H1 (cell line): Measurements from ENCODE around the gene GPER1. TPM values are rescaled to one million over a fixed set of nuclear protein-coding genes. Genes with fewer than 3 reads are reported as not detected.

ENCODE experiments used
- CEBPB ChIP-seq: IDR thresholded peaks from 2 replicates; pipeline ENCODE4 v1.6.1; 2012; ENCODE audit warnings: low read depth, low read length
- CHD1 ChIP-seq: IDR thresholded peaks from 2 replicates; pipeline ENCODE4 v1.6.1; 2012; ENCODE audit warnings: low read depth, low read length, improper control_type of control experiment
- HDAC6 ChIP-seq: IDR thresholded peaks from one replicate; pipeline ENCODE4 v1.7.1; 2012; ENCODE audit warnings: low read depth, mild to moderate bottlenecking, inconsistent platforms, low read length, moderate library complexity
- KDM5A ChIP-seq: fragments of 200-600 bp; IDR thresholded peaks from 2 replicates; pipeline ENCODE4 v1.7.1; 2012; ENCODE audit warnings: mild to moderate bottlenecking, low read length, inconsistent platforms, mixed read lengths
- RNF2 ChIP-seq: fragments of 200-900, 300-1000 bp; sonication (generic); IDR thresholded peaks from 2 replicates; pipeline ENCODE4 v1.7.1; 2016; ENCODE audit warnings: borderline replicate concordance, low read depth, mild to moderate bottlenecking, antibody characterized with exemption, low read length; ENCODE audit not compliant: poor library complexity, severe bottlenecking; ENCODE audit errors: missing control alignments
- TAF1 ChIP-seq: IDR thresholded peaks from 2 replicates; pipeline ENCODE4 v1.6.1; 2011; ENCODE audit warnings: mild to moderate bottlenecking, low read depth, low read length
- polyA plus RNA-seq, 7 experiments: library from polyadenylated mRNA; depleted of rRNA in 3 of 7; stranded (reverse) in 5 of 7; unstranded in 2 of 7; fragments of >200 nt in 5 of 7; fragments of 200-250 nt in 2 of 7; gene quantifications; 1 replicate in 5 of 7; 2 replicates in 1 of 7; 4 replicates in 1 of 7; pipeline versions ENCODE4 v1.2.1 to v1.2.3, GENCODE V29; 2011 to 2013; ENCODE audit warnings: missing spikeins in 2 of 7, mixed read lengths in 2 of 7
- total RNA-seq: library from RNA; stranded (reverse); fragmentation: NEBNext Ultra II Directional; extraction: Animal tissue kit (Norgen Biotek cat#: 25700); gene quantifications from 2 replicates; pipeline ENCODE4 v1.2.1, GENCODE V29; 2021

Gene GPER1
- total and polyA plus RNA-seq, 2 of the 8 experiments (the other 6 are each of a cell fraction or from before 2014, with no cell fraction given) = 0.24 to 0.47 TPM

- TF ChIP-seq RNF2 (no peak), CEBPB (no peak), KDM5A (no peak), TAF1 (no peak), CHD1 (no peak), HDAC6 (no peak)
These were observed 26.7 kb upstream of the GPER1 start (continued) for GRCh38 chr7:1061180-1061579.
